Measurements from ENCODE around the gene KLHL29.

Gene KLHL29

GRCh38 chr2:23589220-23589647 lies 204.3 kb downstream of the KLHL29 start:
- DNase-seq (ENCODE audit: low read depth): no peak
- no peak overlapping the region for H3K4me3 ChIP-seq (ENCODE audit: low read depth, low read length)
- no peak for TF ChIP-seq POLR2A (IDR thresholded peaks at IDR 0.05; ENCODE audit: extremely low read depth, insufficient read length)
- TF ChIP-seq, protein P1, sequence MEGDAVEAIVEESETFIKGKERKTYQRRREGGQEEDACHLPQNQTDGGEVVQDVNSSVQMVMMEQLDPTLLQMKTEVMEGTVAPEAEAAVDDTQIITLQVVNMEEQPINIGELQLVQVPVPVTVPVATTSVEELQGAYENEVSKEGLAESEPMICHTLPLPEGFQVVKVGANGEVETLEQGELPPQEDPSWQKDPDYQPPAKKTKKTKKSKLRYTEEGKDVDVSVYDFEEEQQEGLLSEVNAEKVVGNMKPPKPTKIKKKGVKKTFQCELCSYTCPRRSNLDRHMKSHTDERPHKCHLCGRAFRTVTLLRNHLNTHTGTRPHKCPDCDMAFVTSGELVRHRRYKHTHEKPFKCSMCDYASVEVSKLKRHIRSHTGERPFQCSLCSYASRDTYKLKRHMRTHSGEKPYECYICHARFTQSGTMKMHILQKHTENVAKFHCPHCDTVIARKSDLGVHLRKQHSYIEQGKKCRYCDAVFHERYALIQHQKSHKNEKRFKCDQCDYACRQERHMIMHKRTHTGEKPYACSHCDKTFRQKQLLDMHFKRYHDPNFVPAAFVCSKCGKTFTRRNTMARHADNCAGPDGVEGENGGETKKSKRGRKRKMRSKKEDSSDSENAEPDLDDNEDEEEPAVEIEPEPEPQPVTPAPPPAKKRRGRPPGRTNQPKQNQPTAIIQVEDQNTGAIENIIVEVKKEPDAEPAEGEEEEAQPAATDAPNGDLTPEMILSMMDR (IDR thresholded peaks at IDR 0.05; ENCODE audit: low read depth, low read length): no peak

- DNase-seq (ENCODE audit: low read depth): no peak
- TF ChIP-seq MYC (IDR thresholded peaks at IDR 0.05; ENCODE audit: low read depth, low read length) (no peak), MAX (IDR thresholded peaks at IDR 0.05; ENCODE audit: low read depth, low read length) (no peak), POLR2A (IDR thresholded peaks at IDR 0.05; ENCODE audit: extremely low read depth, insufficient read length) (no peak)
- TF ChIP-seq, protein P1 (IDR thresholded peaks at IDR 0.05; ENCODE audit: low read depth, low read length): no peak
- no peak overlapping the region for H3K4me3 ChIP-seq (ENCODE audit: low read depth, low read length)
These were observed 204.8 kb downstream of the KLHL29 start for GRCh38 chr2:23589739-23590138.

GRCh38 chr2:23590241-23590869 lies 205.4 kb downstream of the KLHL29 start:
- no peak for DNase-seq (ENCODE audit: low read depth)
- no peak overlapping the region for H3K4me3 ChIP-seq (ENCODE audit: low read depth, low read length)
- TF ChIP-seq POLR2A (IDR thresholded peaks at IDR 0.05; ENCODE audit: extremely low read depth, insufficient read length) (no peak), MYC (IDR thresholded peaks at IDR 0.05; ENCODE audit: low read depth, low read length) (no peak), MAX (IDR thresholded peaks at IDR 0.05; ENCODE audit: low read depth, low read length) (no peak)
- TF ChIP-seq, protein P1 (IDR thresholded peaks at IDR 0.05; ENCODE audit: low read depth, low read length): no peak

- H3K4me3 ChIP-seq (ENCODE audit: low read depth, low read length): no peak overlapping the region
- TF ChIP-seq POLR2A (IDR thresholded peaks at IDR 0.05; ENCODE audit: extremely low read depth, insufficient read length): no peak
- no peak for TF ChIP-seq MAX (IDR thresholded peaks at IDR 0.05; ENCODE audit: low read depth, low read length)
- TF ChIP-seq, protein P1 (IDR thresholded peaks at IDR 0.05; ENCODE audit: low read depth, low read length): no peak
- DNase-seq (ENCODE audit: low read depth): no peak
These were observed 206.1 kb downstream of the KLHL29 start for GRCh38 chr2:23591111-23591510.

- no peak overlapping the region for H3K4me3 ChIP-seq (ENCODE audit: low read depth, low read length)
- DNase-seq (ENCODE audit: low read depth): no peak
- TF ChIP-seq MYC (IDR thresholded peaks at IDR 0.05; ENCODE audit: low read depth, low read length) (no peak), MAX (IDR thresholded peaks at IDR 0.05; ENCODE audit: low read depth, low read length) (no peak), POLR2A (IDR thresholded peaks at IDR 0.05; ENCODE audit: extremely low read depth, insufficient read length) (no peak)
- TF ChIP-seq, protein P1 (IDR thresholded peaks at IDR 0.05; ENCODE audit: low read depth, low read length): no peak
These were observed 207.2 kb downstream of the KLHL29 start for GRCh38 chr2:23592061-23592685.

Data from NB4 (cell line).